GM19025 (cell line): ENCODE data around the gene GET3.

Experiments used
- ATAC-seq: cut with Tn5 transposase; IDR thresholded peaks from one replicate; pipeline ENCODE4 v1.9.1; 2021; ENCODE audit warnings: mild to moderate bottlenecking, low read depth, moderate library complexity; ENCODE audit not compliant: unreplicated experiment

Gene GET3

DNA sequence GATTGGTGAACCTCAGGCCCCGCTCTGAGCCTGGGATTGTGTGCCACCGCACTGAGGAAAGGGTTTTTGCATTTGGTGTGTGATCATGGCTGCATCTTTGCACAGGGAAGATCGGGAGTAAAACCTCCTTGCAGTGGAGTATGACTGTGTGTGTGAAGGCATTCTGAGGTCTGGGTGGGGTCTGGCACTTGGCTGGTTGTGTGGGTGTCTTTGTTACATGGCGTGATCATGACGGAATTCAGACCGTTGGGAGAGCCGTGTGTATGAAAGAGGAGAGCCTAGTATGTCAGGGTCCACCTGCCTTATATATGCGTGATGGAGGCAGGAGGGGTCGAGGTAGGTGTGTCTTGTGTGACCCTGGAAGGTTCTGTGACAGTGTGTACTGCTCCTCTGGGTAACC, 13.6 kb downstream of the GET3 start:
- ATAC-seq, result no peak

DNA sequence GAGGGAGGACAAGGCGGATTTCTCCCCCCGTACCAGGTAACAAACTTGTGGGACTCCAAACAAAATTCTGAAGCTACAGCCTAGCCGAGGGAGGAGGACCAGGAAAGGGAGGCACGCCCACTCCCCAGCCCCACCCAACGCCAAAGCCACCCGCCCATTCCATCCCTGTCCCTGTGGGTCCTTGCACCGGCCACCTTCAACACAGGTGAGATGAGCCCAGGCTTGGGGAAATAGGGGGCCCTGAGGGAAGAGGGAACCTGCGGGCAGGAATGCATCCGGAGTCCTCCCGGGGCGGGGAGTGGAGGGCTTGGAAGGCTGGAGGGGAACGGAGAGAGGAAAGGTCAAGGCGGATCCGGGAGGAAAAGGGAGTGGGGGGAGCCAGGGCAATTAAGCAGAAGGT, 14.3 kb downstream of the GET3 start, which contains the start of gene BEST2:
Gene BEST2, plus strand, starts transcription at position 157 of the 400 bp plus-strand sequence. CDS start 802 bp downstream, outside the sequence.
- no peak for ATAC-seq

DNA sequence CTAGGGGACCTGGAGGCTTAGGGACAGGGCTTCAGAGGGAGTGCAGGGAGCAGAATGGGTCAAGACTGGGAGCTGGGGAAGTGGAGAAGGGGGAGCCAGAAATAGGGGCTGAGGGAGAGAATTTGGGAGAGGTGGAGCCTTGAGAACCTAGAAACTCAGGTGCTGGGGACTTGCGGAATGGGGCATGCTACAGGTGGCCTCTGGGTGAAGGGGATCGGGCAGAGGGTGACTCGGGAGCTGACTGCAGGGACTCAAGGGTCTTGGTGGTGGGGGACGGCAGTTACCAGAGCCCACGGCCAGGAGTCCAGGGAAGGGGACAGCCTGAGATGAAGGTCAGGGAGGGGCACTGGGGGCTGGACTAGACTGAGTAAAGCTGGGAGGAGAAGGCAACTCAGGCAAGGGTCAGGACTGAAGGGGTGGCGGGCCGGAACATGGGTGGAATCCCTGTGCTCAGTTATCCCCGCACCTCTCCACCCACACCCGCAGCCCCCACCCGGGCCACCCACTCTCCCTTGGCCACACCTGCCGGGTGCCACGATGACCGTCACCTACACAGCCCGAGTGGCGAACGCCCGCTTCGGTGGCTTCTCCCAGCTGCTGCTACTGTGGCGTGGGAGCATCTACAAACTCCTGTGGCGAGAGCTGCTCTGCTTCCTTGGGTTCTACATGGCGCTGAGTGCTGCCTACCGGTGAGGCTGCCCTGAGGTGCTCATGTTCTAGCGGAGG, 14.9 kb downstream of the GET3 start:
- no peak for ATAC-seq

DNA sequence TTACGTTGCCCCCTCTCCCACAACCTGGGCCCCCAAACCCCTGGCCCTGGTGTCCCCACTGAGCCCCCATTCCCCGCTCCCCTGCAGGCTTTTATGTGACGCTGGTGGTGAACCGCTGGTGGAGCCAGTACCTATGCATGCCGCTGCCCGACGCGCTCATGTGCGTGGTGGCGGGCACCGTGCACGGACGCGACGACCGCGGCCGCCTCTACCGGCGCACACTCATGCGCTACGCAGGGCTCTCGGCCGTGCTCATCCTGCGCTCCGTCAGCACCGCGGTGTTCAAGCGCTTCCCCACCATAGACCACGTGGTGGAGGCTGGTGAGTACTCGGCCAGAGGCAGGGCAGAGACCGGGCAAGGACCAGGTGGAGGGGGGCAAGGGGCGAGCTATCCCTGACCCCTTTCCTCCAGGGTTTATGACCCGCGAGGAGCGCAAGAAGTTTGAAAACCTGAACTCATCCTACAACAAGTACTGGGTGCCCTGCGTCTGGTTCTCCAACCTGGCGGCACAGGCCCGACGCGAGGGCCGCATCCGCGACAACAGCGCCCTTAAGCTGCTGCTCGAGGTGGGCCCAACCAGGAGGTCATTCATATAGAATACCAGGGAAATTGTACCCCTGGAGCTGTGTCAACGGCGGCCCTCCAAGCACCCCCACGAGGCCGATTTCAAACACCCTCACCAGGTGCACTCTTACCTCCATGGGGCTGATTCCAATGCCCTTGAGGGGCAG, 17.3 kb downstream of the GET3 start:
- no peak for ATAC-seq

DNA sequence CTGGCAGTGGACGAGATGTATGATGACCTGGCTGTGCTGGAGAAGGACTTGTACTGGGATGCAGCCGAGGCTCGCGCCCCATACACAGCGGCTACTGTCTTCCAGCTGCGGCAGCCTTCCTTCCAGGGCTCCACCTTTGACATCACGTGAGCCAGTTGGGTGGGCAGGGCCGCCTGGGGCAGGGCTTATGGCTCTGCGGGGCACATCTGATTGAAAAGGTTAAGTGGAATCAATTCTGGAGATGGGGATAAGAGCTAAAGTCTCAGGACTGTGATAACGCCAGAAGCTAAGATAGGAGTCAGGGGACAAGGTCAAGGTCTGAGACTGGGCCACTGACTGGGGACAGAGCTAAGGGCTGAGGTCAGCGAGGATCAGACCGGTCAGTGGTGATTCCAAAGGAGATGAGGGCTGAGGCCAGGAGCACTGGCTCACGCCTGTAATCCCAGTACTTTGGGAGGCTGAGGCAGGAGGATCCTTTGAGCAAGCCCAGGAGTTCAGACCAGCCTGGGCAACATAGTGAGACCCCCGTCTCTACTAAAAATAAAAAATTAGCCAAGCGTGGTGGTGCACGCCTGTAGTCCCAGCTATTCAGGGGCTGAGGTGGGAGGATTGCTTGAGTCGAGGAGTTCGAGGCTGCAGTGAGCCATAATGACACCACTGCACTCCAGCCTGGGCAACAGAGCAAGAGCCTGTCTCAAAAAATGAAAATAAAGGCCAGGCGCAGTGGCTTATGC, 19.0 kb downstream of the GET3 start:
- no peak for ATAC-seq

DNA sequence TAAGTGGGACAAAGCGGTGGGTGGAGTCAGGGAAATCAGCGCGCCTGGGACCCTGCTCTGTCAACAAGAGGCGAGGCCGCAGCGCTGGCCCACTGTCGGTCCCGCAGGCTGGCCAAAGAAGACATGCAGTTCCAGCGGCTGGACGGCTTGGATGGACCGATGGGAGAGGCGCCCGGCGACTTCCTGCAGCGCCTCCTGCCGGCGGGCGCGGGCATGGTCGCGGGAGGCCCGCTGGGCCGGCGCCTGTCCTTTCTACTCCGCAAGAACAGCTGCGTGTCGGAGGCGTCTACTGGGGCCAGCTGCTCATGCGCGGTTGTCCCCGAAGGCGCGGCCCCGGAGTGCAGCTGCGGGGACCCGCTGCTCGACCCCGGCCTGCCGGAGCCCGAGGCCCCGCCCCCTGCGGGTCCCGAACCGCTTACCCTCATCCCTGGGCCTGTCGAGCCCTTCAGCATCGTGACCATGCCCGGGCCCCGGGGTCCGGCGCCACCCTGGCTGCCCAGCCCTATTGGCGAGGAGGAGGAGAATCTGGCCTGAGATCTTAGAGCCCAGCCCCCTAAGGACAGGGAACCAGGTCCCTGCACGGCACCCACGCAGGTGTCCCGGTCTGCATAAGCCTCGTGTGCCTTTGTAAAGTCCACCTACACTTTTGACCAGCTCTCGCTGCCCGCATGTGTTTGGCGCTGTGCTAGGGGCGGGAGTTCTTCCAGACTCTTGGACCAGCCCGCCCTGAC, 20.4 kb downstream of the GET3 start:
- no peak for ATAC-seq

DNA sequence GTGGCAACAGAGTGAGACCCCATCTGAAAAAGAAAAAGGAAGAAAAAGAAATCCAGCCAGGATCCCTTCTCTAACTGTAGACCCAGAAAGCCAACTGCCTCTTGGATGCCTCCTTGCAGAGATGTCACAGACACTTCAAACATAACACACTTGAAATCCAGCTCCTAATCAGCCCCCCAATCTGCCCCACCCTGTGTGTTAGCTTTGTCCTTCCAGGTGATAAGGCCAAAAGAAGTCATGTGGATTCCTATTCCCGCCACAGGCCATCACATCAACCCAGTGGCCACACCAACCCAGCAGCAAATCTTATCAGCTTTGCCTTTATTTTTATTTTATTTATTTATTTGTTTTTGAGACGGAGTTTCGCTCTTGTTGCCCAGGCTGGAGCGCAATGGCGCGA, 22.4 kb downstream of the GET3 start:
- ATAC-seq, result no peak

DNA sequence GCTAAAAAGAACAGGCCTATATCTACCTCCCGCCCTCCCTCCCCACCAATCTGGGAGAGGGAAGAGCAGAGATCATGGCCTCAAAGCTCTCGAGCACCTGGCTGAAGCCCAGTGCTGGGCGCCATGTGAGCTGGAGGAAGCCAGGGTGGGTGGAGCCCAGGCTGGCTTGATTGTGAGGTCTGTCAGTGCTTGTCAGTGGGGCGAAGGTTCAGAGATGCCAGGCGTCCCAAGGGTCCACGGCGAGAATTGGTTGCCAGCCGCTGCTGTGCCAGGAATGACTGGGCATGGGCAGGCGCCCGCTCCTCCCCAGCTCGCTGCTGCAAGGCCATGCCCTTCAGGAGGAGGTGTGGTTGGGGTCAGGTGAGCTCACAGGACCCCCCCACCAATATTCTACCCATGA, 25.8 kb downstream of the GET3 start:
- no peak for ATAC-seq

DNA sequence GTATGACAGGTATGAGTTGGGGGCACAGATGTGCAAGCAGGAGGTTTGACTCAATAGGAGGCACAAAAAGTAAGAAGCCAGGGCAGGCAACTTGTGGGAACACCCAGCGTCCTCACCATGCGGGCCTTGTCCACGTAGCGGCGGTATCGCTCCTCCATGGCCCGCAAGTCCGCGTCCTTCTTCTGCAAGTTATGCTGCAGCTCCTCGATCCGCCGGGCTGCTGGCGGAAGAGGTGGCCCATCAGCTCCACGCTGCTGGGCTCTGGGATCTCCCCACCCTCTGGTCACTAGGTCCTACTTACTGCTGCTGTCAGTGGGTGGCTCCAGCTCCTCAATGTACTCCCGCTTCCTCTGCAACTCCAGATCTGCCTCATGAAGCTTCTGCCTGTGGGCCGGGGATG, 27.4 kb downstream of the GET3 start:
- ATAC-seq, result no peak

DNA sequence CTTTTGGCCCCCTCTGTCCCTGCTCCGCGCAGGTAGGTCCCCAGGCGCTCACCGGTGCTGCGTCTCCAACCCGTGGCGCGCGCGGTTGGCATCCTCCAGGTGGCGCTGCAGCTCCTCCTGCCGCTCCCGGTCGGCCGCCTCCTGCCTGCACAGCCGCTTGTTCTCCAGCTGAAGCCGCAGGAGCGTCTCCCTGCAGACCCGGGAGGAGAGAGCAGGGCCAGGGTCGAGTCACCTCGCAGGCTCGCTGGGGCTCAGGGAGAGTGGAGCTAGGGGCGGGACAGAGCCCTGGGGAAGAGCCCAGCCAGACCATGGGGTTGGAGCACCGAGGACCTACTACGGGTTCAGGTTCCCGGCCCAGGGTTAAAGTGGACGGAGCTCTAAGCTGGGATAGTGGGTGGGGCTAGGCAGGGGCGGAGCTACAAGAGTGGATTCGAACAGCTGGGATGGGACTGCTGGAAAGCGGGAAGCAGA, 28.8 kb downstream of the GET3 start:
- ATAC-seq, result peak; percentile 58

DNA sequence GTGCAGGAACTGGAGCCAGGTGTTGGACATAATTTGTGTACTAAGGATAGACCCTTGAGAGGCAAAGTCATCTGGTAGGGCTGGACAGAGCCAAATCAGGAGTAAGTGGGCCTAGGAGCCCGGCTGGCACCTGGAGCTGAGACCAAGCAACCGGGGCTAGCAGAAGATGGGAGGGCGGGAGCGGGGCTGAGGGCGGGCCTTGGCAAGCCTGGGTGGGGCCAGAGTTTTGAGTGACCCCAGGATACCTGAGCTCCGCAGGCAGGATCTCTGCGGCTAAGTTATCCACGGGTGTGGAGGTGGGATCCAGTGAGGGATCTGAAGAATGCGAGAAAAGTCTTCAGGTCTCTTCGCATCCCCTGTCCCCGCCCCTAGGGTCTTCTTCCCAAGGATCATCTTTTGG, 29.9 kb downstream of the GET3 start:
- no peak for ATAC-seq

DNA sequence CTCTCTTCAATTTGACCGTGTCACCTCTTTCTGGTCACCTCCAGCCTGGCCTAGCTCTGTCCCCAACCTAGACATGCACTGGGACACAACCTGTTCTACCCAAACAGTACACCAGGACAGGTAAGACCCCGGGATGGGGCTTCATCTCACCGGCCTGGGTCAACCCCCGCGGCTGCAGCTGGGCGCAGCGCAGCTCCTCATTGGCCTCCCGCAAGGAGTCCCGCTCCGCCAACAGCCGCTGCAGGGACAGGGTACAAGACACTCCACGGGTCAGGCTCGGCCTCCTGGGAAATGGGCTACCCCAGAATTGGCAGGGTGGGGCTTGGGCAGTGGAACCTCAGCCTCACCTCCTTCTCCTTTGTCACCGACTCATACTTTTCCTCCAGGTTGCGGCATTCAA, 30.4 kb downstream of the GET3 start:
- no peak for ATAC-seq

DNA sequence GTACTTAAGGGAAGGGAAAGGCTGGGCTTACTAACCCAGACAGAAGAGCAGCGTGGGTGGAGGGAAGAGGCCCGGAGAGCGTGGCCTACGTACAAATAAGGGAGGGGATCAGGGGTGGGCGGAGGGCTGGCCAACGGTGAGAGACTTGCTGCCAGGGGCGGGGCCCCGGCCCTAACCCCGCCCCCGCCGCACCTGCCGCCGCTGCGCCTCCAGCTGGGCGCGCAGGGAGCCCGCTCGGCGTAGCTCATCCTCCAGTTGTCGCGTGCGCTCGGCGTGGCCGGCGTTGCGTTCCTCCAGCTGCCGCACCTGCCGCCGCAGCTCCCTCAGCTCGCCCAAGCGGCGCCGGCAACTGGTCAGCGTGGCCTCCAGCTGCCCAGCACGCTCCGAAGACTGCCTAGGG, 32.4 kb downstream of the GET3 start:
- ATAC-seq, result no peak

DNA sequence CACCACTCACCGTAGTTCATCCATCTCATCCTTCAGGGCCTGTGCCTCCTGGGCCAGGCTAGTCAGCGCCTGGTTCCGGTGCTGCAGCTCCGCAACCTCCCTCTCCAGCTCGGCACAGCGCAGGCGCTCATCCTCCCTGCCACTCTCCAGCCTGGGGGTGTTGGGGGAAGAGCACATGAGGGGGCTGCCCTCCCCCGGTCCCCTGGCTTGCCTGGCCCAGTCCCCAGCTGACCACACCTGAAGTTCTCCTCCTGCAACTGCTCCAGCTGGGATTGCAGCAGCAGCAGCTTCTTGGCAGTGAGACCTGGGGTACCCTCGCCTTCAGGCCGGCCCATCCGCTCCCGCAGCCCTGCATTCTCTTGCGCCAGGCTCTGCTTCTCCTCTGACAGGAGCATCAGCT, 33.6 kb downstream of the GET3 start:
- no peak for ATAC-seq

DNA sequence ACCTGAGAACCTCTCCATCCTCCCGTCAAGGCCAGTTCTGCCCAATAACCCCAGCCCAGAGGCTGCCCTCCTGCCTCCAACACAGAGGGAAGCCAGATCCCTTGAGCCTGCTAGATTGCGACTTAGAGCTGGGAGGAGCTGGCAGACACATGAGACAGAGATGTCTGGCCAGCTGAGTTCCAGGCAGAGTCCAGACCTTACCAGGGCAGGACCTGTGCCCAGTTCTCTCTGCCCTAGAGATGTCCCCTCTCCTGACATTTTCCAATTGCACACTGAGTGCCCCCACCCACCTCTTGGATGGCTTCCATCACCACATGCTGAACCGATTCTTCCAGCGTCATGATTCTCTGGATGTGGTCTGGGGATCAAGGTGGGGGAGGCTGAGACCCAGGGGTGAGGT, 35.0 kb downstream of the GET3 start:
- no peak for ATAC-seq

DNA sequence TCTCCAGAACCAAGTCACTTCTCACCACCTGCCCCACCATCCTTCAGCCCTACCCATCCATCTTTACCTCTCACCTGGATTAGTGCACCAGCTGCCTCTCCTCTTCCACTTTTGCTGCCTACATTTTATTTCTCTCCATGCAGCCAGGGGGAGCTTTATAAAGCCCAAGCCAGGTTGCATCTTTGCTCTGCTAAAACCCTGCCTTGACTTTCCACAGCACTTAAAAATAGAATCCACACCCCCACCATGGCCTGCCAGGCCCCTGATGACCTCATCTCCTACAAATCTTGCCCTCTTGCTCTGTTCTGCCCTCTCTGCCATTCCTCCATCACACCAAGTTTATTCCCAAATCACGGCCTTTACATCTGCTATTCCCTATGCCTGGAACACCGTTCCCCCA, 36.3 kb downstream of the GET3 start:
- ATAC-seq, result no peak

DNA sequence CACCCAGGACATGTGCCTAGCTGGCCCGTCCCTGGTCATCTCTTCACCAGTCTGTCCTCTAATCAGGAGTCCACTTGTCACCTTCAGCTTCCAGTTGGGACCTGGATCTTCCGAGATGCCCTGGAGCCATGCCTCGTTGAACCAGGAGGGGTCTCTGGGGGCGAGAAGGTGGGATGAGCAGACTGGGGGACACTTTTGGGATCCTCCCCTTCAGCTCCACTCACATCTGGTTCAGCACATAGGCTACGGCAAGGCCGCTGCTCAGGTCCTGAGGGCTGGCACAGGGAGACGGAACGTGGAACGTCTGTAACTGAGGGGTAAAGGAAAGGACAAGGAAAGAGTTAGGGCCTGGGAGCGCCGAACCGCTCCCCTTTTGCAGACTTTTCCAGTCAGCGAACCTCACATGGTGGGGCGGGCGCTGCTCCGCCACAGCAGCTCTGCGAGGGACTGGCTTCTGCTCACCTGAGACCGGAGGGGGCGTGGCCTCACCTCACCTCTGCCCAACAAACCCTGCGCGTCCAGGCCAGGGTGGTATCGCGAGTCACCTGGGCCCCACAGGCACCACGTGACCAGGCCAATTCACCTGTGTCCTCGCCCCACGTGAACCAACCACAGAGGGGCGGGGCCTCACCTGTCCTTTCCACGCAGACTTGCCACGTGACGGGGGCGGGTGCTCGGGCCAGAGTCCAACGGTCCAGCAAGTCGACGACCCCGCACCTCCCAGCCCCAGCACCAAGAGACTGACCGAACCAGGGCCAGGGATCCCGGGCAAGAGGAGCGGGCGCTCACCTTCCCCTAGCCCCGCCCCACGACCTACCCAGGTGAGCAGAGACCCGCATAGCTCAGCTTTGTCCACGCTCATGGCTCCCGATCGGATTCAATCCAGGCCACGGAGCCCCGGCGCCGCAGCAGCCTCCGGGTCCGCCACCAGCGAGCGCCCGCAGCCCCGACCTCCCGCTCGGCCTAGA, 37.6 kb downstream of the GET3 start, which contains the start of gene HOOK2:
Gene HOOK2, minus strand, starts transcription at position 965 of the 968 bp plus-strand sequence. Its CDS starts 103 bp downstream, at position 862.
- ATAC-seq, result no peak

DNA sequence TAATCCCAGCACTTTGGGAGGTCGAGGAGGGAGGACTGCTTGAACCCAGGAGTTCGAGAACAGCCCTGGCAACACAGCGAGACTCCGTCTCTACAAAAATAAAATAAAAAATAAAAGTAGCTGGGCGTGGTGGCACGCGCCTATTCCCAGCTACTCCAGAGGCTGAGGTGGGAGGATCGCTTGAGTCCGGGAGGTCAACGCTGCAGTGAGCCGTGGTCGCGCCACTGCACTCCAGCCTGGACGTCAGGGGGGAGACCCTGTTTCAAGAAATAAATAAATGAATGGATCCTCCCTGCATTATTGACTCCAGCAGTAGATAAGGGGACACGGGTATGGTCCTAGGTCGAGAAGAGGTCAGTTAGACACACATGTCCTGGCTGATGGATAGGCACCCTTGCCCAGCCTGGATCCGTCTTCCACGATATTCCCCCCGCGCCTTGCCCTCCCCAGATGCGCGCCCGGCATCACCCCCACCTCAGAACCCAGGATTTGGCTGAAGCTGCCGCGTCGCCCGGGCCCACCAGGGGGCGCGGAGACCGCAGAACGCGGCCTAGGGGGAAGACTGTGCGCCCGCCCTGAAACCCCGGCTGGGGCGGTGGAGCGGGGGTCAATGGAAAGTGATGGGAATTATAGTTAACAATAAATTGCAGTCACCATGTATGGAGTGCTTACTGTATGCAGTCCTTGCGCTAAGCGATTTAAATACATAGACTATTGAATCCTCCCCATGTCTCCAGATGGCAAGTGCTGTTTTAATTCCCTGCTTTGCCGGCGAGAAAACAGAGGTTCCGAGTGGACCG, 40.1 kb downstream of the GET3 start:
- ATAC-seq, result no peak
